Calu3 (cell line): ENCODE results near the gene DHRS13. TPM values are rescaled to one million over a fixed set of nuclear protein-coding genes. Genes with fewer than 3 reads are reported as not detected.

Experiments used
- BruUV-seq: library from RNA; stranded (reverse); fragments of 400-500 nt; replicated peaks from 2 replicates; lab custom pipeline; 2021; lab: Mats Ljungman, UMichigan
- CTCF ChIA-PET: fragments of 300-600 bp; sonication (Branson Sonifier 250); formaldehyde crosslinking; loops from one replicate; lab custom pipeline; 2022; ENCODE audit warnings: antibody characterized with exemption; lab: Charles Lee
- DNase-seq: peaks from one replicate; pipeline ENCODE4 v3.0.0; 2022
- H3K27ac Mint-ChIP-seq: one replicate; pipeline ENCODE4 v1.8.0; 2022; ENCODE audit warnings: mixed read lengths; ENCODE audit not compliant: unreplicated experiment
- H3K27me3 Mint-ChIP-seq: one replicate; pipeline ENCODE4 v1.8.0; 2022; ENCODE audit warnings: mixed read lengths; ENCODE audit not compliant: unreplicated experiment
- H3K36me3 Mint-ChIP-seq: one replicate; pipeline ENCODE4 v1.8.0; 2022; ENCODE audit warnings: mild to moderate bottlenecking, moderate library complexity, mixed read lengths; ENCODE audit not compliant: insufficient read depth, unreplicated experiment
- H3K4me1 Mint-ChIP-seq: one replicate; pipeline ENCODE4 v1.8.0; 2022; ENCODE audit warnings: mild to moderate bottlenecking, low read depth, mixed read lengths; ENCODE audit not compliant: unreplicated experiment
- H3K4me3 Mint-ChIP-seq: one replicate; pipeline ENCODE4 v1.8.0; 2022; ENCODE audit warnings: mild to moderate bottlenecking, low read depth, moderate library complexity, mixed read lengths; ENCODE audit not compliant: unreplicated experiment
- H3K9me3 Mint-ChIP-seq: one replicate; pipeline ENCODE4 v1.8.0; 2022; ENCODE audit warnings: low read depth, mixed read lengths; ENCODE audit not compliant: unreplicated experiment
- CTCF ChIP-seq: fragments of 200-600 bp; IDR thresholded peaks from one replicate; pipeline ENCODE4 v1.8.0; 2022; ENCODE audit warnings: antibody characterized with exemption; ENCODE audit not compliant: unreplicated experiment
- intact Hi-C: fragments of 100-400 bp; cut with micrococcal nuclease; formaldehyde crosslinking; loops from one replicate; pipeline ENCODE4 v1.10.0; 2022; ENCODE audit not compliant: unreplicated experiment
- total RNA-seq: library from RNA; stranded (reverse); gene quantifications from 2 replicates; pipeline ENCODE4 v1.2.3, GENCODE V29; 2022

Gene DHRS13
- total RNA-seq, 1 experiment from 2014 or later, result 23.2 TPM

GRCh38 chr17:28861393-28862203, 41.3 kb downstream of the DHRS13 start:
- no TSS peak for BruUV-seq

GRCh38 chr17:28860363-28860808, 42.5 kb downstream of the DHRS13 start:
- peaks cover 18% of the 10 kb centered on the region for H3K36me3 Mint-ChIP-seq
- H3K27me3 Mint-ChIP-seq, result no peaks in the 10 kb centered on the region
- H3K4me3 Mint-ChIP-seq, result no peak overlapping the region
- H3K27ac Mint-ChIP-seq, result no peak overlapping the region
- no TSS peak for BruUV-seq
- intact Hi-C loops, result no loop called here
- H3K4me1 Mint-ChIP-seq, result no peaks in the 10 kb centered on the region
- DNase-seq, result no peak
- TF ChIP-seq CTCF, result no peak
- CTCF ChIA-PET, result interaction anchor here (0.6 kb wide), 1 partner anchor 438 kb away, joined by 3 read pairs; no protein-coding TSS in a partner anchor
- H3K9me3 Mint-ChIP-seq, result no peaks in the 10 kb centered on the region

More at GRCh38 chr17:28861393-28862203, 41.3 kb downstream of the DHRS13 start:
- no peak for TF ChIP-seq CTCF
- H3K9me3 Mint-ChIP-seq, result no peaks in the 10 kb centered on the region
- DNase-seq, result no peak
- no peaks in the 10 kb centered on the region for H3K27me3 Mint-ChIP-seq
- H3K4me1 Mint-ChIP-seq, result peaks cover 6% of the 10 kb centered on the region
- CTCF ChIA-PET, result no interaction called here
- H3K4me3 Mint-ChIP-seq, result no peak overlapping the region
- no peak overlapping the region for H3K27ac Mint-ChIP-seq
- H3K36me3 Mint-ChIP-seq, result peaks cover 12% of the 10 kb centered on the region
- intact Hi-C loops, result no loop called here

- TF ChIP-seq CTCF, result no peak
- Mint-ChIP-seq H3K4me3 (no peak overlapping the region), H3K36me3 (peaks cover 31% of the 10 kb centered on the region), H3K27ac (no peak overlapping the region), H3K9me3 (no peaks in the 10 kb centered on the region), H3K27me3 (no peaks in the 10 kb centered on the region), H3K4me1 (no peaks in the 10 kb centered on the region)
- intact Hi-C loops, result no loop called here
- no TSS peak for BruUV-seq
- DNase-seq, result no peak
- CTCF ChIA-PET, result interaction anchor here (0.5 kb wide), 1 partner anchor 85 kb away, joined by 4 read pairs; no protein-coding TSS in a partner anchor
These were observed 44.0 kb downstream of the DHRS13 start for GRCh38 chr17:28858801-28859355.

- DNase-seq, result no peak
- no peak for TF ChIP-seq CTCF
- Mint-ChIP-seq H3K9me3 (no peaks in the 10 kb centered on the region), H3K27me3 (no peaks in the 10 kb centered on the region), H3K27ac (no peak overlapping the region), H3K4me3 (no peak overlapping the region), H3K4me1 (no peaks in the 10 kb centered on the region), H3K36me3 (peaks cover 31% of the 10 kb centered on the region)
- no TSS peak for BruUV-seq
- CTCF ChIA-PET, result no interaction called here
- intact Hi-C loops, result no loop called here
These were observed 44.7 kb downstream of the DHRS13 start for GRCh38 chr17:28857905-28858800.
